OCI-LY3 (cell line): Measurements from ENCODE around the gene NEK5.
"Not testable (repeated sequence)": the region's sequence is repeated elsewhere in the genome, so short reads cannot be mapped to it uniquely, and the experiment has no call there.

Source experiments
- H2AFZ ChIP-seq: fragments of 200-600, 300-600 bp; shearing (Covaris generic); 2 replicates; pipeline ENCODE4 v1.6.0; 2014; ENCODE audit warnings: antibody characterized with exemption, low read depth, low read length
- H3K27ac ChIP-seq: fragments of 200-600, 300-600 bp; sonication (generic); 2 replicates; pipeline ENCODE4 v1.5.1; 2014; ENCODE audit warnings: mild to moderate bottlenecking, low read length, moderate library complexity, mixed read lengths
- H3K27me3 ChIP-seq: fragments of 200-600, 300-600 bp; sonication (generic); 2 replicates; pipeline ENCODE4 v1.6.1; 2014; ENCODE audit warnings: low read depth, low read length, mixed read lengths
- H3K36me3 ChIP-seq: fragments of 200-600, 300-600 bp; sonication (generic); replicated peaks from 2 replicates; pipeline ENCODE3; 2014; ENCODE audit warnings: low read depth, low read length, mixed read lengths
- H3K4me1 ChIP-seq: fragments of 300-600, 200-600 bp; sonication (generic); 2 replicates; pipeline ENCODE4 v1.6.1; 2014; ENCODE audit warnings: low read length, mixed read lengths
- H3K4me2 ChIP-seq: fragments of 200-600, 300-600 bp; sonication (generic); 2 replicates; pipeline ENCODE4 v1.6.1; 2014; ENCODE audit warnings: low read length, mixed read lengths
- H3K4me3 ChIP-seq: fragments of 300-600, 200-600 bp; sonication (generic); 2 replicates; pipeline ENCODE4 v1.5.1; 2014; ENCODE audit warnings: antibody characterized with exemption, mild to moderate bottlenecking, low read length, moderate library complexity
- H3K79me2 ChIP-seq: fragments of 300-600, 200-600 bp; shearing (Covaris generic); 2 replicates; pipeline ENCODE4 v1.6.1; 2014; ENCODE audit warnings: mild to moderate bottlenecking, low read length, mixed read lengths
- H3K9ac ChIP-seq: fragments of 300-600, 200-600 bp; shearing (Covaris generic); 2 replicates; pipeline ENCODE4 v1.6.0; 2014; ENCODE audit warnings: mild to moderate bottlenecking, low read length, moderate library complexity
- H3K9me3 ChIP-seq: fragments of 200-600, 300-600 bp; shearing (Covaris generic); 2 replicates; pipeline ENCODE4 v1.6.1; 2014; ENCODE audit warnings: low read length, mixed read lengths; ENCODE audit not compliant: insufficient read depth
- H4K20me1 ChIP-seq: fragments of 200-600, 300-600 bp; sonication (generic); 2 replicates; pipeline ENCODE4 v1.6.1; 2016; ENCODE audit warnings: low read length, mixed read lengths; ENCODE audit not compliant: insufficient read depth
- CTCF ChIP-seq: fragments of 200-600, 300-600 bp; sonication (generic); IDR thresholded peaks from 2 replicates; pipeline ENCODE4 v1.5.1; 2014; ENCODE audit warnings: antibody characterized with exemption, low read length, low read depth
- EZH2phosphoT487 ChIP-seq: fragments of 200-600 bp; shearing (Covaris generic); IDR thresholded peaks from 2 replicates; pipeline ENCODE4 v1.6.1; 2018; ENCODE audit warnings: antibody characterized with exemption, mixed run types, low read depth

NEK5 gene

GRCh38 chr13:52128714-52129700, at the start of gene NEK5:
NEK5 (minus strand) TSS chr13:52129073; CDS start chr13:52127482, 1,591 bp downstream.
- H3K9ac ChIP-seq, result peak within 1 kb of the TSS; percentile 36
- no peaks in the 10 kb centered on the region for H3K79me2 ChIP-seq
- TF ChIP-seq CTCF (peak; percentile 83), EZH2phosphoT487 (no peak)
- H3K4me3 ChIP-seq, result peak within 1 kb of the TSS; percentile 77
- no peaks in the 10 kb centered on the region for H4K20me1 ChIP-seq
- H3K27ac ChIP-seq, result no peak within 1 kb of the TSS
- H2AFZ ChIP-seq, result peak within 1 kb of the TSS; percentile 55
- H3K27me3 ChIP-seq, result no peaks in the 10 kb centered on the region
- no peaks in the 10 kb centered on the region for H3K9me3 ChIP-seq
- H3K4me2 ChIP-seq, result peak within 1 kb of the TSS; percentile 89
- H3K4me1 ChIP-seq, result peaks cover 10% of the 10 kb centered on the region
- H3K36me3 ChIP-seq, result peaks cover 17% of the 10 kb centered on the region

GRCh38 chr13:52177276-52177675, 48.4 kb upstream of the NEK5 start:
- no peak overlapping the region for H3K4me2 ChIP-seq
- no peaks in the 10 kb centered on the region for H4K20me1 ChIP-seq
- TF ChIP-seq EZH2phosphoT487, result no peak
- no peak for TF ChIP-seq CTCF
- no peak overlapping the region for H3K9ac ChIP-seq
- H3K27ac ChIP-seq, result no peak overlapping the region
- H3K79me2 ChIP-seq, result no peaks in the 10 kb centered on the region
- H3K9me3 ChIP-seq, result no peaks in the 10 kb centered on the region
- H3K27me3 ChIP-seq, result no peaks in the 10 kb centered on the region
- no peak overlapping the region for H2AFZ ChIP-seq
- H3K4me3 ChIP-seq, result no peak overlapping the region
- H3K4me1 ChIP-seq, result peaks cover 21% of the 10 kb centered on the region
- peaks cover 20% of the 10 kb centered on the region for H3K36me3 ChIP-seq

GRCh38 chr13:52173970-52174369, 45.1 kb upstream of the NEK5 start:
- Histone ChIP-seq H3K4me1 (peaks cover 19% of the 10 kb centered on the region), H3K36me3 (peaks cover 24% of the 10 kb centered on the region), H3K4me2 (peak overlapping the region; percentile 14; the same call in 1 of the 2 replicates)
- not testable (repeated sequence) for H3K27me3 ChIP-seq, H3K79me2 ChIP-seq, H3K9ac ChIP-seq, H3K9me3 ChIP-seq, H4K20me1 ChIP-seq, H3K27ac ChIP-seq, H3K4me3 ChIP-seq, H2AFZ ChIP-seq

- no peak for TF ChIP-seq EZH2phosphoT487
- TF ChIP-seq CTCF, result no peak
- no peaks in the 10 kb centered on the region for H4K20me1 ChIP-seq
- peaks cover 19% of the 10 kb centered on the region for H3K4me1 ChIP-seq
- no peaks in the 10 kb centered on the region for H3K27me3 ChIP-seq
- H3K27ac ChIP-seq, result no peak overlapping the region
- H3K4me3 ChIP-seq, result no peak overlapping the region
- H3K9me3 ChIP-seq, result no peaks in the 10 kb centered on the region
- H2AFZ ChIP-seq, result no peak overlapping the region
- H3K79me2 ChIP-seq, result no peaks in the 10 kb centered on the region
- no peak overlapping the region for H3K4me2 ChIP-seq
- no peak overlapping the region for H3K9ac ChIP-seq
- H3K36me3 ChIP-seq, result peaks cover 26% of the 10 kb centered on the region
These were observed 44.5 kb upstream of the NEK5 start for GRCh38 chr13:52173373-52173772.

- H3K4me3 ChIP-seq, H2AFZ ChIP-seq, H3K27ac ChIP-seq, H3K9ac ChIP-seq, H3K4me2 ChIP-seq, H4K20me1 ChIP-seq, H3K79me2 ChIP-seq, H3K9me3 ChIP-seq, H3K27me3 ChIP-seq: not testable (repeated sequence)
- Histone ChIP-seq H3K36me3 (peaks cover 24% of the 10 kb centered on the region), H3K4me1 (peaks cover 19% of the 10 kb centered on the region)
These were observed 42.8 kb upstream of the NEK5 start for GRCh38 chr13:52171686-52172085.

GRCh38 chr13:52170828-52171391, 42.0 kb upstream of the NEK5 start:
- not testable (repeated sequence) for H3K4me3 ChIP-seq, H2AFZ ChIP-seq, H3K79me2 ChIP-seq, H3K9me3 ChIP-seq, H3K4me2 ChIP-seq, H3K27me3 ChIP-seq, H3K27ac ChIP-seq, H4K20me1 ChIP-seq, H3K9ac ChIP-seq
- Histone ChIP-seq H3K36me3 (peaks cover 24% of the 10 kb centered on the region), H3K4me1 (peaks cover 19% of the 10 kb centered on the region)
